Endothelial cell of umbilical vein (primary cell): ENCODE measurements around the gene TULP4. TPM values are rescaled to one million over a fixed set of nuclear protein-coding genes. Genes with fewer than 3 reads are reported as not detected.

Experiments
- BruUV-seq: library from RNA; stranded (reverse); fragments of 400-500 nt; replicated peaks from 2 replicates; lab custom pipeline; 2021; lab: Mats Ljungman, UMichigan
- CTCF ChIA-PET: fragments of 300-600, 350-600 bp; sonication (Branson Sonifier 250); formaldehyde crosslinking; loops from one replicate; lab custom pipeline; 2021; ENCODE audit warnings: antibody characterized with exemption, inconsistent platforms; lab: Charles Lee
- POLR2A ChIA-PET: fragments of 300-600, 350-600 bp; sonication (Branson Sonifier 250); formaldehyde crosslinking; loops from one replicate; lab custom pipeline; 2021; ENCODE audit warnings: antibody characterized with exemption, inconsistent platforms; lab: Charles Lee
- DNase-seq: peaks from one replicate; pipeline ENCODE4 v3.0.0-alpha.2; 2011; ENCODE audit warnings: low read depth, low spot score
- FAIRE-seq: peaks from 2 replicates; lab custom pipeline; 2011; peaks lifted over from hg19 to GRCh38; lab: Jason Lieb, UNC
- H2AFZ ChIP-seq: 2 replicates; pipeline ENCODE4 v1.6.0; 2012; ENCODE audit warnings: low read depth, low read length, control low read depth, inconsistent platforms
- H3K27ac ChIP-seq: 2 replicates; pipeline ENCODE4 v1.5.1; 2011; ENCODE audit warnings: low read depth, mild to moderate bottlenecking, control low read depth, low read length, moderate library complexity; ENCODE audit not compliant: insufficient read depth
- H3K27me3 ChIP-seq, 2 experiments: 2 replicates each; pipeline versions ENCODE4 v1.6.0 to v1.6.1; 2011; ENCODE audit warnings: low read length in 2 of 2, mixed read lengths in 1 of 2; ENCODE audit not compliant: control insufficient read depth in 2 of 2, insufficient read depth in 2 of 2
- H3K36me3 ChIP-seq, 2 experiments: 2 replicates in 1 of 2; 3 replicates in 1 of 2; pipeline ENCODE4 v1.5.1; 2011; ENCODE audit warnings: low read length in 2 of 2, mild to moderate bottlenecking in 1 of 2, moderate library complexity in 1 of 2; ENCODE audit not compliant: control insufficient read depth in 2 of 2, insufficient read depth in 2 of 2; ENCODE audit errors: extremely low read depth in 1 of 2
- H3K4me1 ChIP-seq: 3 replicates; pipeline ENCODE4 v1.5.1; 2011; ENCODE audit warnings: mild to moderate bottlenecking, low read length; ENCODE audit not compliant: control insufficient read depth, insufficient read depth; ENCODE audit errors: extremely low read depth
- H3K4me2 ChIP-seq: 2 replicates; pipeline ENCODE4 v1.6.1; 2011; ENCODE audit warnings: low read length, control low read depth, mixed read lengths; ENCODE audit not compliant: insufficient read depth
- H3K4me3 ChIP-seq, 3 experiments: fragments of 200-600 bp in 1 of 3; sonication (generic), shearing (Covaris generic) in 1 of 3; replicated peaks in 1 of 3; 2 replicates each; pipeline ENCODE4 v1.5.1; 2011 to 2016; ENCODE audit warnings: control low read depth in 3 of 3, low read length in 3 of 3, mild to moderate bottlenecking in 2 of 3, inconsistent platforms in 1 of 3, low read depth in 1 of 3, moderate library complexity in 1 of 3; ENCODE audit not compliant: insufficient read depth in 1 of 3
- H3K79me2 ChIP-seq: 2 replicates; pipeline ENCODE4 v1.6.0; 2012; ENCODE audit warnings: low read length, inconsistent platforms; ENCODE audit not compliant: control insufficient read depth, insufficient read depth
- H3K9ac ChIP-seq: replicated peaks from 2 replicates; pipeline ENCODE3; 2011; ENCODE audit warnings: low read length, control low read depth; ENCODE audit not compliant: insufficient read depth; ENCODE audit errors: extremely low read depth
- H3K9me1 ChIP-seq: replicated peaks from 3 replicates; pipeline ENCODE4 v1.6.0; 2011; ENCODE audit warnings: mild to moderate bottlenecking, low read length; ENCODE audit not compliant: control insufficient read depth, insufficient read depth; ENCODE audit errors: extremely low read depth
- H3K9me3 ChIP-seq: replicated peaks from 2 replicates; pipeline ENCODE4 v1.5.1; 2012; ENCODE audit warnings: low read length, inconsistent platforms; ENCODE audit not compliant: control insufficient read depth, insufficient read depth
- H4K20me1 ChIP-seq: replicated peaks from 2 replicates; pipeline ENCODE3; 2011; ENCODE audit warnings: mild to moderate bottlenecking, low read length; ENCODE audit not compliant: control insufficient read depth, insufficient read depth; ENCODE audit errors: extremely low read depth
- CTCF ChIP-seq, 2 donors: IDR thresholded peaks; 1 replicate in 1 of 2; 2 replicates in 1 of 2; pipeline ENCODE4 v1.5.1; 2011; ENCODE audit warnings: low read length in 2 of 2, mild to moderate bottlenecking in 2 of 2, moderate library complexity in 2 of 2, control low read depth in 1 of 2, inconsistent platforms in 1 of 2, low read depth in 1 of 2; ENCODE audit not compliant: insufficient read depth in 1 of 2; ENCODE audit errors: extremely low read depth in 1 of 2
- EZH2 ChIP-seq: IDR thresholded peaks from 2 replicates; pipeline ENCODE4 v1.6.1; 2012; ENCODE audit warnings: borderline replicate concordance, low read depth, mild to moderate bottlenecking, moderate library complexity, low read length, inconsistent platforms; ENCODE audit not compliant: severe bottlenecking
- FOS ChIP-seq: IDR thresholded peaks from 2 replicates; pipeline ENCODE4 v1.6.1; 2011; ENCODE audit warnings: mild to moderate bottlenecking, low read length, moderate library complexity, borderline replicate concordance; ENCODE audit not compliant: insufficient read depth
- GATA2 ChIP-seq: IDR thresholded peaks from 2 replicates; pipeline ENCODE4 v1.7.0; 2011; ENCODE audit warnings: low read depth, mild to moderate bottlenecking, moderate library complexity, mixed read lengths, low read length; ENCODE audit not compliant: insufficient read length, insufficient read depth
- JUN ChIP-seq: IDR thresholded peaks from 2 replicates; pipeline ENCODE4 v1.6.1; 2011; ENCODE audit warnings: borderline replicate concordance, low read depth; ENCODE audit not compliant: insufficient read length, insufficient read depth
- MAX ChIP-seq: IDR thresholded peaks from 2 replicates; pipeline ENCODE4 v1.6.1; 2011; ENCODE audit not compliant: insufficient read depth, insufficient read length
- MYC ChIP-seq: IDR thresholded peaks from one replicate; pipeline ENCODE4 v1.6.1; 2011; ENCODE audit warnings: mild to moderate bottlenecking, low read depth, low read length
- POLR2A ChIP-seq: IDR thresholded peaks from 2 replicates; pipeline ENCODE4 v1.6.1; 2012; ENCODE audit warnings: low read depth, mild to moderate bottlenecking, control low read depth, low read length
- POLR2AphosphoS5 ChIP-seq: IDR thresholded peaks from 2 replicates; pipeline ENCODE4 v1.6.1; 2012; ENCODE audit warnings: low read depth, mild to moderate bottlenecking, control low read depth, low read length, moderate library complexity; ENCODE audit not compliant: insufficient read depth
- dilution Hi-C: fragments of 300-500 bp; cut with MboI; formaldehyde crosslinking; loops from one replicate; pipeline ENCODE4 v1.15.0; 2019; ENCODE audit warnings: low sequenced_read_pairs; ENCODE audit not compliant: extremely low pct_ligation_motif_present
- intact Hi-C: fragments of 100-400 bp; cut with micrococcal nuclease; formaldehyde crosslinking; loops from one replicate; pipeline ENCODE4 v1.10.0; 2022
- polyA plus RNA-seq, 4 experiments: library from polyadenylated mRNA; depleted of rRNA in 3 of 4; stranded (reverse) in 3 of 4; unstranded in 1 of 4; fragments of >200 nt; gene quantifications; 2 replicates each; pipeline versions ENCODE4 v1.2.1 to v1.2.3, GENCODE V29; 2011 to 2012; ENCODE audit warnings: missing spikeins in 1 of 4
- total RNA-seq: library from RNA; stranded (reverse); gene quantifications from 2 replicates; pipeline ENCODE4 v1.2.3, GENCODE V29; 2021

The TULP4 gene
- total and polyA plus RNA-seq, 2 donors (not counting 3 experiments of a cell fraction or from before 2014, with no cell fraction given): 10.8 to 55.1 TPM

GRCh38 chr6:158374020-158374419, 61.8 kb downstream of the TULP4 start:
- H3K4me1 ChIP-seq: no peaks in the 10 kb centered on the region
- no peak overlapping the region for H2AFZ ChIP-seq
- H4K20me1 ChIP-seq: no peaks in the 10 kb centered on the region
- TF ChIP-seq POLR2AphosphoS5: no peak
- TF ChIP-seq MAX: no peak
- no peak for TF ChIP-seq MYC
- H3K9ac ChIP-seq: no peak overlapping the region
- intact Hi-C loops: no loop called here
- H3K79me2 ChIP-seq: no peaks in the 10 kb centered on the region
- ChIA-PET CTCF (interaction anchor here (0.7 to 1.7 kb wide), 3 partner anchors 13 to 153 kb away, joined by 3 to 5 read pairs (median 3); no protein-coding TSS in a partner anchor), POLR2A (no interaction called here)
- dilution Hi-C loops: no loop called here
- H3K4me3 ChIP-seq: no peak overlapping the region
- H3K4me2 ChIP-seq: no peak overlapping the region
- FAIRE-seq: no peak
- no peaks in the 10 kb centered on the region for H3K27me3 ChIP-seq
- no TSS peak for BruUV-seq
- no peaks in the 10 kb centered on the region for H3K9me3 ChIP-seq
- no peaks in the 10 kb centered on the region for H3K36me3 ChIP-seq
- no peak for DNase-seq
- H3K27ac ChIP-seq: no peak overlapping the region
- no peaks in the 10 kb centered on the region for H3K9me1 ChIP-seq

GRCh38 chr6:158376631-158377081, 64.4 kb downstream of the TULP4 start:
- H3K79me2 ChIP-seq: no peaks in the 10 kb centered on the region

More at GRCh38 chr6:158376631-158377081, 64.4 kb downstream of the TULP4 start:
- ChIA-PET POLR2A (no interaction called here), CTCF (interaction anchor here (1.4 kb wide), 1 partner anchor 11 kb away, joined by 4 read pairs; no protein-coding TSS in a partner anchor)
- DNase-seq (no peak), FAIRE-seq (no peak)
- no peaks in the 10 kb centered on the region for H3K9me3 ChIP-seq
- H3K4me1 ChIP-seq: no peaks in the 10 kb centered on the region
- H3K36me3 ChIP-seq: no peaks in the 10 kb centered on the region
- no peak overlapping the region for H3K9ac ChIP-seq
- BruUV-seq: no TSS peak
- intact Hi-C loops: no loop called here
- H3K4me3 ChIP-seq: no peak overlapping the region
- H4K20me1 ChIP-seq: no peaks in the 10 kb centered on the region
- no peaks in the 10 kb centered on the region for H3K9me1 ChIP-seq
- dilution Hi-C loops: no loop called here
- no peaks in the 10 kb centered on the region for H3K27me3 ChIP-seq
- no peak overlapping the region for H3K27ac ChIP-seq
- no peak for TF ChIP-seq JUN
- no peak for TF ChIP-seq CTCF (IDR thresholded peaks at IDR 0.05; ENCODE audit: extremely low read depth in 1 of 2, insufficient read depth in 1 of 2, low read depth in 1 of 2, low read length in 2 of 2)
- no peak for TF ChIP-seq POLR2A
- no peak for TF ChIP-seq MYC
- no peak for TF ChIP-seq GATA2
- no peak for TF ChIP-seq POLR2AphosphoS5
- no peak for TF ChIP-seq FOS
- TF ChIP-seq MAX: no peak
- no peak for TF ChIP-seq EZH2
- no peak overlapping the region for H3K4me2 ChIP-seq
- no peak overlapping the region for H2AFZ ChIP-seq
